Measurements from ENCODE around the gene LRRC74A.

GRCh38 chr14:76777721-76778120 lies 48.5 kb upstream of the LRRC74A start:
- TF ChIP-seq EZH2 (IDR thresholded peaks at IDR 0.05; ENCODE audit: low read length) (no peak), CTCF (optimal IDR thresholded peaks at IDR 0.05 in 1 of 3, IDR thresholded peaks at IDR 0.05 in 1 of 3, conservative IDR thresholded peaks at IDR 0.05 in 1 of 3; ENCODE audit: extremely low read depth in 1 of 3, insufficient read depth in 2 of 3, low read length in 3 of 3) (no peak)

All from keratinocyte (primary cell).